ENCODE measurements around the gene POLR2B. TPM values are rescaled to one million over a fixed set of nuclear protein-coding genes. Genes with fewer than 3 reads are reported as not detected.

Gene POLR2B
- total RNA-seq, 2 donors from 2014 or later = 67.0 to 78.4 TPM

DNA sequence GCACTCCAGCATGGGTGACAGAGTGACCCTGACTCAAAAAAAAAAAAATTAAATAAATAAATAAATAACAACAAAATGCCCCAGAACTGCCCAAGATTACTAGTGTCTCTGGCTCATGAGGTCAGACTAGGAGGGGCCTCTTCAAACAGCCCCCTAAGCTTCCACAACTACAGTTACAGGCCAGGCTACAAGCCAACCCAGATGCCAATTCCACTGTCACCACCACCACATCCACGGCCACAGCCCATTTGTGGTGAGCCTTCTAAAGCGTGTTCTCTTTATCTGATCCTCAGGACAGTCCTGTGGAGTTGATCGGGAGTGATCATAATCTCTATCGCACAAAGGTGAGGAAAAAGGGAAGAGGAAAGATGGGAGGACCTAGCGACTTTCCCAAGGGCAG, 94.9 kb downstream of the POLR2B start:
- ATAC-seq = no peak
- intact Hi-C loops (cut with DNase I) = no loop called here
- DNase-seq = no peak

GRCh38 chr4:57074744-57075143, 96.0 kb downstream of the POLR2B start:
- intact Hi-C loops (cut with DNase I) = no loop called here
- no peak for DNase-seq
- peak in 1 of 2 donors; percentile 28 for ATAC-seq

- ATAC-seq = no peak
- intact Hi-C loops (cut with DNase I) = no loop called here
- DNase-seq = no peak
These were observed 96.7 kb downstream of the POLR2B start for GRCh38 chr4:57075367-57075766.

- intact Hi-C loops (cut with DNase I) = no loop called here
- DNase-seq (no peak), ATAC-seq (no peak)
These were observed 98.0 kb downstream of the POLR2B start for GRCh38 chr4:57076646-57077045.

GRCh38 chr4:57077550-57078343, 99.1 kb downstream of the POLR2B start:
- intact Hi-C loops (cut with DNase I) = no loop called here

DNA sequence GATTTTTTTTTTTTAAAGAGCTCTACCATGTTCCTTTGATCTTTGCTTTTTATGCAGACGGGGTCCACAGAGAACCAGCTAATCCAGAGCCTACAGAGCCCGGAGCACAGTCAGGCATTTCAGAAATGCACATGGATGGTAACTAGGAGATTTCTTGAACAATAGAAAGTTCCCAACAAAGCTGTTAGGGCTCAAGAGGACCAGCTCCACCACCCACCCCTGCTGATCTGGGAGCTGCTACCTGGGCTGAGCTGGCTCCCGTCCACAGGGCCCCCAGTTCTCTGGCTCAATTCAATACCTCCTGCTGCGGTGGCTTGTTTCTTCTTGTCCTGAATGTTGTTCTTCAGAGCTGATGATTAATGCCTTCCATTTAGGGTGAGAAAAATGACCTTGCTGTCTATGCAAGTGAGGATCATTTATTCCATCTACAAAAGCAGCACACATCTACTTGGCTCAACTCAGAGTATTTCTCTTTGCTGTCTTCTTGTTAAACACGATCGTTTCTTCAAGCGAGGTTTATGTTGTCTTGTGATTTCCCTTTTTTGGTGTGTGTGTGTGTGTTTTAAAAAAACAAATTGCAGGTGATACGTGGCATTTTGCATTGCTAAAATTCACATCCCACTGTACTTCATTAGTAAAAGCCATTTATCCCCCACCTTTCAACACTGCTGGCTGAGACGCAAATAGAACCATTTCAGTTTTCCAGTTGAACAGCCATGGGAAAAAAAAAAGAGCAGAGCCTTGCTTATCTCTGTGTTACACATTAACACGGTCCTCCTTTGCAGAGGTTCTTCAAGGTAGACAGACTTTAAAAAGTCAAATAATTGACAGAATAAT, 100.2 kb downstream of the POLR2B start:
- ATAC-seq = no peak
- no peak for DNase-seq
- intact Hi-C loops (cut with DNase I) = no loop called here

More at GRCh38 chr4:57077550-57078343, 99.1 kb downstream of the POLR2B start:
- DNase-seq (no peak), ATAC-seq (no peak)

Other genes with a start within 250 kb of the POLR2B start
- 1 to 10 TPM in 1 of 2 donors, under 1 TPM in 1; 0.47 to 3.2 TPM for gene SPINK2, start 157.2 kb upstream of the POLR2B start, total RNA-seq
- 10 to 100 TPM; 26.2 to 27.9 TPM for gene REST, start 71.0 kb upstream of the POLR2B start, total RNA-seq
- gene NOA1, start 1.3 kb upstream of the POLR2B start, total RNA-seq = 1 to 10 TPM; 8.8 to 9.2 TPM
- gene IGFBP7, start 131.5 kb downstream of the POLR2B start, total RNA-seq = 100 to 1,000 TPM; 580 to 792 TPM

Measured in left cardiac atrium (tissue), 4 donors.